ENCODE results near the gene PPCS. TPM values are rescaled to one million over a fixed set of nuclear protein-coding genes. Genes with fewer than 3 reads are reported as not detected.

PPCS gene
- total RNA-seq: 10 to 100 TPM; 33.7 to 41.8 TPM
- 100 to 1,000 TPM in 1 of 2 donors, 10 to 100 TPM in 1; 66.3 to 171 TPM for polyA plus RNA-seq
- long read RNA-seq, donor 1, transcript PPCS-203 (3 exons, 1,431 nt): major isoform, 65 of 96 reads
- long read RNA-seq, donor 1, transcript PPCS-201 (3 exons, 984 nt): minor isoform, 15 of 96 reads
- long read RNA-seq, donor 1, partial matches to known transcripts: 0 of 96 reads
- long read RNA-seq, donor 1, other reads (novel, unspliced or antisense): 14 of 96 reads
- long read RNA-seq, donor 2, transcript PPCS-203 (3 exons, 1,431 nt): major isoform, 18 of 34 reads
- long read RNA-seq, donor 2, transcript PPCS-201 (3 exons, 984 nt): minor isoform, 12 of 34 reads
- long read RNA-seq, donor 2, partial matches to known transcripts: 0 of 34 reads
- long read RNA-seq, donor 2, other reads (novel, unspliced or antisense): 3 of 34 reads

- H3K4me1 ChIP-seq (ENCODE audit: control insufficient read depth in 1 of 2, insufficient read depth in 2 of 2, low read length in 2 of 2): no peaks in the 10 kb centered on the region
- ATAC-seq (ENCODE audit: low FRiP score) (peak; percentile 97), DNase-seq (peak; percentile 93 to 94)
- no peaks in the 10 kb centered on the region for H3K36me3 ChIP-seq (ENCODE audit: control insufficient read depth in 1 of 2, insufficient read depth in 2 of 2, low read length in 1 of 2)
- H3K4me3 ChIP-seq (ENCODE audit: low read length in 2 of 2): peak within 1 kb of the TSS; percentile 58 to 65
- 0% methylated on average over 66 of the region's 66 CpGs for WGBS, 2 donors
- intact Hi-C loops (cut with DNase I): loop anchor here (2.0 to 5.0 kb wide), 3 partner anchors 119 to 226 kb away; partner anchors contain the start of genes FOXJ3 (in 2 of the 2) and YBX1 (in 1 of the 2)
- H3K27ac ChIP-seq (ENCODE audit: low read depth in 1 of 2, low read length in 2 of 2): peak within 1 kb of the TSS in 1 of 2 donors; percentile 38
- no peaks in the 10 kb centered on the region for H3K27me3 ChIP-seq (ENCODE audit: control insufficient read depth in 1 of 2, insufficient read depth in 2 of 2, low read length in 1 of 2)
- H3K9me3 ChIP-seq (ENCODE audit: control insufficient read depth, low read length): no peaks in the 10 kb centered on the region
Observed at GRCh38 chr1:42456010-42456753, at the start of gene PPCS, which contains the start of gene ZMYND12. TSS of gene PPCS (plus strand) at chr1:42456543. CDS start at chr1:42456566, 23 bp downstream. TSS of gene ZMYND12 (minus strand) at chr1:42456022. CDS start at chr1:42455997, 25 bp downstream.

GRCh38 chr1:42414551-42415496 is 41.5 kb upstream of the PPCS start:
- WGBS, 2 donors: 84 to 88% methylated on average over 17 of the region's 17 CpGs
- DNase-seq: no peak
- no peak overlapping the region for H3K27ac ChIP-seq (ENCODE audit: low read depth in 1 of 2, low read length in 2 of 2)
- no peaks in the 10 kb centered on the region for H3K9me3 ChIP-seq (ENCODE audit: control insufficient read depth, low read length)
- intact Hi-C loops (cut with DNase I): no loop called here
- no peaks in the 10 kb centered on the region for H3K36me3 ChIP-seq (ENCODE audit: control insufficient read depth in 1 of 2, insufficient read depth in 2 of 2, low read length in 1 of 2)
- no peak for ATAC-seq (ENCODE audit: low FRiP score)
- no peak overlapping the region for H3K4me3 ChIP-seq (ENCODE audit: low read length in 2 of 2)
- H3K4me1 ChIP-seq (ENCODE audit: control insufficient read depth in 1 of 2, insufficient read depth in 2 of 2, low read length in 2 of 2): no peaks in the 10 kb centered on the region
- H3K27me3 ChIP-seq (ENCODE audit: control insufficient read depth in 1 of 2, insufficient read depth in 2 of 2, low read length in 1 of 2): no peaks in the 10 kb centered on the region

GRCh38 chr1:42417166-42417565 is 39.2 kb upstream of the PPCS start:
- DNase-seq (no peak), ATAC-seq (ENCODE audit: low FRiP score) (no peak)
- intact Hi-C loops (cut with DNase I): no loop called here
- no peak overlapping the region for H3K4me3 ChIP-seq (ENCODE audit: low read length in 2 of 2)
- no peak overlapping the region for H3K27ac ChIP-seq (ENCODE audit: low read depth in 1 of 2, low read length in 2 of 2)
- no peaks in the 10 kb centered on the region for H3K27me3 ChIP-seq (ENCODE audit: control insufficient read depth in 1 of 2, insufficient read depth in 2 of 2, low read length in 1 of 2)
- no peaks in the 10 kb centered on the region for H3K4me1 ChIP-seq (ENCODE audit: control insufficient read depth in 1 of 2, insufficient read depth in 2 of 2, low read length in 2 of 2)
- H3K36me3 ChIP-seq (ENCODE audit: control insufficient read depth in 1 of 2, insufficient read depth in 2 of 2, low read length in 1 of 2): no peaks in the 10 kb centered on the region
- H3K9me3 ChIP-seq (ENCODE audit: control insufficient read depth, low read length): no peaks in the 10 kb centered on the region
- 4 to 33% methylated on average over 3 of the region's 3 CpGs for WGBS, 2 donors

- no peak overlapping the region for H3K4me3 ChIP-seq (ENCODE audit: low read length in 2 of 2)
- H3K36me3 ChIP-seq (ENCODE audit: control insufficient read depth in 1 of 2, insufficient read depth in 2 of 2, low read length in 1 of 2): no peaks in the 10 kb centered on the region
- 98 to 100% methylated on average over 1 of the region's 1 CpG for WGBS, 2 donors
- H3K4me1 ChIP-seq (ENCODE audit: control insufficient read depth in 1 of 2, insufficient read depth in 2 of 2, low read length in 2 of 2): no peaks in the 10 kb centered on the region
- ATAC-seq (ENCODE audit: low FRiP score): no peak
- H3K9me3 ChIP-seq (ENCODE audit: control insufficient read depth, low read length): no peaks in the 10 kb centered on the region
- H3K27ac ChIP-seq (ENCODE audit: low read depth in 1 of 2, low read length in 2 of 2): no peak overlapping the region
- intact Hi-C loops (cut with DNase I): no loop called here
- DNase-seq: no peak
- peaks cover 0 to 1% of the 10 kb centered on the region in 2 donors for H3K27me3 ChIP-seq (ENCODE audit: control insufficient read depth in 1 of 2, insufficient read depth in 2 of 2, low read length in 1 of 2)
Observed at GRCh38 chr1:42418516-42418915, 37.8 kb upstream of the PPCS start.

- H3K27ac ChIP-seq (ENCODE audit: low read depth in 1 of 2, low read length in 2 of 2): no peak overlapping the region
- DNase-seq: no peak
- no peaks in the 10 kb centered on the region for H3K4me1 ChIP-seq (ENCODE audit: control insufficient read depth in 1 of 2, insufficient read depth in 2 of 2, low read length in 2 of 2)
- no peak for ATAC-seq (ENCODE audit: low FRiP score)
- H3K36me3 ChIP-seq (ENCODE audit: control insufficient read depth in 1 of 2, insufficient read depth in 2 of 2, low read length in 1 of 2): no peaks in the 10 kb centered on the region
- H3K9me3 ChIP-seq (ENCODE audit: control insufficient read depth, low read length): no peaks in the 10 kb centered on the region
- peaks cover 0 to 1% of the 10 kb centered on the region in 2 donors for H3K27me3 ChIP-seq (ENCODE audit: control insufficient read depth in 1 of 2, insufficient read depth in 2 of 2, low read length in 1 of 2)
- H3K4me3 ChIP-seq (ENCODE audit: low read length in 2 of 2): no peak overlapping the region
- intact Hi-C loops (cut with DNase I): no loop called here
- WGBS, 2 donors: 43 to 50% methylated on average over 5 of the region's 5 CpGs
Observed at GRCh38 chr1:42419126-42419821, 37.1 kb upstream of the PPCS start.

- no peak overlapping the region for H3K4me3 ChIP-seq (ENCODE audit: low read length in 2 of 2)
- DNase-seq: no peak
- H3K27me3 ChIP-seq (ENCODE audit: control insufficient read depth in 1 of 2, insufficient read depth in 2 of 2, low read length in 1 of 2): peaks cover 0 to 1% of the 10 kb centered on the region in 2 donors
- intact Hi-C loops (cut with DNase I): no loop called here
- ATAC-seq (ENCODE audit: low FRiP score): no peak
- H3K27ac ChIP-seq (ENCODE audit: low read depth in 1 of 2, low read length in 2 of 2): no peak overlapping the region
- no peaks in the 10 kb centered on the region for H3K36me3 ChIP-seq (ENCODE audit: control insufficient read depth in 1 of 2, insufficient read depth in 2 of 2, low read length in 1 of 2)
- 71 to 74% methylated on average over 7 of the region's 7 CpGs for WGBS, 2 donors
- no peaks in the 10 kb centered on the region for H3K9me3 ChIP-seq (ENCODE audit: control insufficient read depth, low read length)
- H3K4me1 ChIP-seq (ENCODE audit: control insufficient read depth in 1 of 2, insufficient read depth in 2 of 2, low read length in 2 of 2): no peaks in the 10 kb centered on the region
Observed at GRCh38 chr1:42420121-42420520, 36.2 kb upstream of the PPCS start.

- 22% methylated on average over 10 of the region's 10 CpGs for WGBS, 2 donors
- intact Hi-C loops (cut with DNase I): no loop called here
- no peaks in the 10 kb centered on the region for H3K9me3 ChIP-seq (ENCODE audit: control insufficient read depth, low read length)
- ATAC-seq (ENCODE audit: low FRiP score) (no peak), DNase-seq (no peak)
- no peak overlapping the region for H3K27ac ChIP-seq (ENCODE audit: low read depth in 1 of 2, low read length in 2 of 2)
- no peaks in the 10 kb centered on the region for H3K36me3 ChIP-seq (ENCODE audit: control insufficient read depth in 1 of 2, insufficient read depth in 2 of 2, low read length in 1 of 2)
- H3K4me1 ChIP-seq (ENCODE audit: control insufficient read depth in 1 of 2, insufficient read depth in 2 of 2, low read length in 2 of 2): no peaks in the 10 kb centered on the region
- H3K4me3 ChIP-seq (ENCODE audit: low read length in 2 of 2): no peak overlapping the region
- peaks cover 0 to 1% of the 10 kb centered on the region in 2 donors for H3K27me3 ChIP-seq (ENCODE audit: control insufficient read depth in 1 of 2, insufficient read depth in 2 of 2, low read length in 1 of 2)
Observed at GRCh38 chr1:42420911-42421585, 35.3 kb upstream of the PPCS start.
